Skeletal muscle tissue (tissue), 4 donors: ENCODE data around the gene PDIA6. TPM values are rescaled to one million over a fixed set of nuclear protein-coding genes. Genes with fewer than 3 reads are reported as not detected.

Experiments
- H3K27ac ChIP-seq: one replicate; pipeline ENCODE4 v1.7.0; 2013; ENCODE audit warnings: mild to moderate bottlenecking, low read depth, low read length, inconsistent platforms
- H3K27me3 ChIP-seq, 3 donors: one replicate each; pipeline ENCODE4 v1.7.0; 2013; ENCODE audit warnings: low read length in 3 of 3; ENCODE audit not compliant: control insufficient read depth in 3 of 3, insufficient read depth in 3 of 3
- H3K36me3 ChIP-seq, 3 donors: one replicate each; pipeline ENCODE4 v1.7.0; 2013; ENCODE audit warnings: low read length in 3 of 3; ENCODE audit not compliant: control insufficient read depth in 3 of 3, insufficient read depth in 3 of 3
- H3K4me1 ChIP-seq, 3 donors: one replicate each; pipeline ENCODE4 v1.7.0; 2013; ENCODE audit warnings: low read length in 3 of 3, mild to moderate bottlenecking in 3 of 3; ENCODE audit not compliant: control insufficient read depth in 3 of 3, insufficient read depth in 3 of 3
- H3K4me3 ChIP-seq, 3 donors: one replicate each; pipeline ENCODE4 v1.7.0; 2013; ENCODE audit warnings: low read length in 3 of 3
- H3K9ac ChIP-seq, 3 donors: one replicate each; pipeline ENCODE4 v1.7.0; 2013; ENCODE audit warnings: low read length in 3 of 3, mild to moderate bottlenecking in 3 of 3, moderate library complexity in 2 of 3, low read depth in 1 of 3
- H3K9me3 ChIP-seq, 3 donors: one replicate each; pipeline ENCODE4 v1.7.0; 2013; ENCODE audit warnings: low read length in 3 of 3; ENCODE audit not compliant: control insufficient read depth in 3 of 3
- total RNA-seq: library from RNA; depleted of rRNA; stranded (reverse); fragments of >200 nt; gene quantifications from one replicate; pipeline ENCODE4 v1.2.3, GENCODE V29; 2014
- donor health status: Osteomylitis.

Gene PDIA6
- total RNA-seq, 1 donor from 2014 or later: 138 TPM

DNA sequence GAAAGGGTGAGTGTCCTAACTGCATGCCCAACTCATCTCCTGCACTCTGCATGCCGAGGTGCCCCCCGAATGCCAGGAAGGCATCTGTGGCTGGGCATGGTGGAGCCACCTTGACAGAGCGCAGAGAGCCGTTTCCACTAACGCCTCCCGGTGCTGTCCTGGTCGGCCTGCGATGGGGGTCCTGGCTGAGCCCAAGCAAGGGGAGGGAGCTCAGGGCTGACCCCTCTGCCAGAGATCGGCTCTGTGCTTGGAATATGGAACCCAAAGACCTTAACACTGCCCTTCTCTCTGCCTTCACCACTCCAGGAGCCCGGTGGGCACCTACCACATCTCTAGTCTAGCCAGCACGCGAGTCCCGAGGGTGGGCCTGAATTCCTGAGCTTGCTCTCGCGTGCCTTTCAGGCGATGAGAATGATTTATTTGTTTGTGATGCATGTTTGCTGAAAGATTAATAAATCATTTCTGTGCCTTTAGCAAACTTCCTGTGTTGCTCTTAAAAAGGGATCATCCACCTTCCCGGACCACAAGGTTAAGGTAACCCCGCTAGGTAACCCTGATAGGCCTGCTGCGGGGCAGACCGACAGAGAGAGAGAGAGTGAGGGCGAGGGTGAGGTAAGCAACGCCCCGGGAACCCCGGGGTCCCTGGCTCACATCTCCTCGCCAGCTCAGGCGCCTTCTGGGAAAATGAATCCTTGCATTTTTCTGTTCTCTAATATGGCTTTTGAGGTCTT, 35.3 kb downstream of the PDIA6 start:
- no peak overlapping the region for H3K27ac ChIP-seq
- H3K9ac ChIP-seq: no peak overlapping the region
- peaks cover 19 to 23% (median 23%) of the 10 kb centered on the region in 3 donors for H3K36me3 ChIP-seq

DNA sequence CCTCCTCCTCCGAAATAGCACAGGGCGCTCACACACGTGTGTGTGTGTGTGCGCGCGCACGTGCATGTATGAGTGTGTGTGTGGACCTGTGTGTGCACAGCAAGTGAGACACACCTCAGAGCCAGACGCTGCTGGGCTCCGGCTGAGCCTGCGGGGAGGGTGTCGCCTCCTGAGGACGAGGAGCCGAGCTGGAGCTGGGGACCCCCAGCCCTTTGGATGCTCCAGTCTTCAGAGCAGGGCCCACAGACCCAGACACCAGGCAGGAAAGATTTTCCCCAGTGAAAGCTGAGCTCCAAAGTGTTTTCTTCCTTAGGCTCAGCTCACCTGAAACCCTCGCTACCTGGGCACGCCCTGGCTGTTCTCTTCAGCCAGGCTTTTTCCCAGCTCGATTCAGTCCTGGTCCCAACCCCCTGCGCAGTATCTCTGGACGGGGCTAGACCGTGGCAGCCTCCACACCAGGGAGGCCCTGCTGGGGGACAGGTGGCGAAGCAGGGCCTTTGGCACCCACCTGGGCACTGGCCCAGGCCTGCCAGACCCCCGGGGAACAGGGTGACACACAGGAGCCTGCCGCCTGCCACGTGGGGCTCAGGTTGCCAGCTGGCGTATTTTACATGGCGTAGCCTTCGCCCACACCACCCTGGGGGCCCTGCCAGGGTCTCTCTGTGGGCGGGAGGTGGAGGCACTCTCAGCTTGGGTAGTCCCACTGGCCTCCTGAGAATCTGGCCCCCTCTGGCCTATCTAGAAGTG, 36.2 kb downstream of the PDIA6 start:
- Histone ChIP-seq H3K9me3 (no peaks in the 10 kb centered on the region), H3K9ac (no peak overlapping the region), H3K36me3 (peaks cover 14 to 18% (median 15%) of the 10 kb centered on the region in 3 donors), H3K4me1 (no peaks in the 10 kb centered on the region), H3K27ac (no peak overlapping the region), H3K4me3 (no peak overlapping the region), H3K27me3 (no peaks in the 10 kb centered on the region)

More for the DNA sequence above, 35.3 kb downstream of the PDIA6 start:
- Histone ChIP-seq H3K9me3 (no peaks in the 10 kb centered on the region), H3K4me1 (no peaks in the 10 kb centered on the region), H3K27me3 (no peaks in the 10 kb centered on the region), H3K4me3 (no peak overlapping the region)

DNA sequence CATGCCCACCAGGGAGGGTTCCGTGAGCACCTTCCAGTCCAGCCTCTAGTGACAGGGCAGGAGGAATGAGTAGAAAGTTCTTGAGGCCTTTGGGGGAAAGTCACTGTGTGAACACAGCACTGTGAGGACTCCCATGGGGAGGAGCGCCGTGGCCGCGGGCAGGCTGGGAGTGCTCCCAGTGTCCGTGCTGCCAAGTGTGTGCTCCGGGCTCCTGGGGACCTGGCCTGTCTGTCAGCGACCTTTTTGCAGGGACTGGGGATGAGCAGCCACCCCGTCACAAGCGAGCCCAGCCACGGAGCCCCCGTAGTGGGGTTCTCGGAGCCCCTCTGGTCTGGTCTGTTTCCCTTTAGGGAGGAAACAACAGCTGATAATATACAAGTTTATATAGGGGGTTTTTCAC, 36.8 kb downstream of the PDIA6 start:
- no peaks in the 10 kb centered on the region for H3K4me1 ChIP-seq
- no peak overlapping the region for H3K27ac ChIP-seq
- H3K4me3 ChIP-seq: no peak overlapping the region
- no peaks in the 10 kb centered on the region for H3K9me3 ChIP-seq
- no peak overlapping the region for H3K9ac ChIP-seq
- H3K27me3 ChIP-seq: peaks cover 0 to 4% (median 0%) of the 10 kb centered on the region in 3 donors
- peaks cover 9 to 14% (median 12%) of the 10 kb centered on the region in 3 donors for H3K36me3 ChIP-seq

DNA sequence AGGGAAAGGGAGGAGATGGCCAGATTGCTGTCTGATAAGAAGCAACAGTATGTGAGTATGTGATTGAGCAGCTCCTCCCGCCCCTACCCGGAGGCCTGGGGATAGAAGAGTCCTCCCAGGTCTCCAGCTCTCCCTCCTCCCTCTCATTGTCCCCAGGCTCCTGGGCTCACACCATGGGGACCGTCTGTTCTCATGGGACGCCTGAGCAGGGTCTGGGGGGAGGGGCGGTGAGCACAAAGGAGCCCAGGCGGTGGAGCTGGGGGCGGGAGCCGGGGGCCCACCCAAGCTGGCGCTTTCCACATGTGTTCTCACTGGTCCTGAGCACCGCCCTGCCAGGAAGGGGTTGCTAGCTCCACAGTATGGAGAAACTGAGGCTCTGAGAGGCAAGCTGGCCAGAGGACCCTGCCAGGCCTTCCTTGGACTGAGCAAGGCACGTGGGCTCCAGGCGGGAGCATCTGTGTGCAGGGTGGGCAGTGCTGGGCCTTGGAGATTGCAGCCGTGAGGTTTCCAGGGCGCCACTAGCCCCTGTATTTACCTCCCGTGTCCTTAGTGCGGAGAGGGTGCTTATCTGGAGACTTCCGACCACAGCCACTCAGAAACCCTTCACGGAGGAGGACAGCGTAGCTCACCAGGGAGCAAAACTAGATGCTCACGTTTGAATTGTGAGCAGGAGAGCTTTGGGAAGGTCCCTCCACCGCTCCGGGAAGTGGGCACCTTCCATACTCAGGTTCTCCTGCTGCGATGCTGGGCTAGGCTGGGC, 37.4 kb downstream of the PDIA6 start:
- Histone ChIP-seq H3K9ac (no peak overlapping the region), H3K36me3 (peaks cover 4 to 10% (median 7%) of the 10 kb centered on the region in 3 donors)

DNA sequence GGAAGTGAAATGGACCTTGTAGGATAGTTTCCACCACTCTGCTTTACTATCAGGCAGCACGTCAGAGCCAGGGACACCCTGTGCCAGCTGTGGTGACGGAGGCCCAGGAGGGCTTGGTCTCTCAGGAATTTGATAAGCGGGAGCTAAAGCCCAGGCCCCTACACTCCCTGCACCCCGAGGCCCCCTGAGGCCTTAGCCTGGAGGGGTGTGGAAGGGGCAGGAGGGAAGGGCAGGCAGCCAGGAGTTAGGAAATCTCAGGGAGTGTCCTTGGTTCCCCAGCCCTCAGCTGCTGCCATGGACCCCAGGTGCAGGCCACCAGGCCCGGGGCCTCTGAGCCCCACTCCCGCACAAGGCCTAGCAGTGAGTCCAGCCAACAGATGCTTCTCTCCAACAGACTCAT, 38.2 kb downstream of the PDIA6 start:
- peaks cover 0 to 6% (median 4%) of the 10 kb centered on the region in 3 donors for H3K36me3 ChIP-seq
- peak overlapping the region in 1 of 3 donors; percentile 3 for H3K9ac ChIP-seq
- no peak overlapping the region for H3K4me3 ChIP-seq
- H3K27ac ChIP-seq: no peak overlapping the region
- H3K4me1 ChIP-seq: no peaks in the 10 kb centered on the region
- no peaks in the 10 kb centered on the region for H3K9me3 ChIP-seq
- H3K27me3 ChIP-seq: peaks cover 0 to 4% (median 0%) of the 10 kb centered on the region in 3 donors

More for the DNA sequence above, 37.4 kb downstream of the PDIA6 start:
- H3K9me3 ChIP-seq: no peaks in the 10 kb centered on the region
- no peak overlapping the region for H3K27ac ChIP-seq
- no peak overlapping the region for H3K4me3 ChIP-seq
- H3K4me1 ChIP-seq: no peaks in the 10 kb centered on the region
- H3K27me3 ChIP-seq: peaks cover 0 to 4% (median 0%) of the 10 kb centered on the region in 3 donors

DNA sequence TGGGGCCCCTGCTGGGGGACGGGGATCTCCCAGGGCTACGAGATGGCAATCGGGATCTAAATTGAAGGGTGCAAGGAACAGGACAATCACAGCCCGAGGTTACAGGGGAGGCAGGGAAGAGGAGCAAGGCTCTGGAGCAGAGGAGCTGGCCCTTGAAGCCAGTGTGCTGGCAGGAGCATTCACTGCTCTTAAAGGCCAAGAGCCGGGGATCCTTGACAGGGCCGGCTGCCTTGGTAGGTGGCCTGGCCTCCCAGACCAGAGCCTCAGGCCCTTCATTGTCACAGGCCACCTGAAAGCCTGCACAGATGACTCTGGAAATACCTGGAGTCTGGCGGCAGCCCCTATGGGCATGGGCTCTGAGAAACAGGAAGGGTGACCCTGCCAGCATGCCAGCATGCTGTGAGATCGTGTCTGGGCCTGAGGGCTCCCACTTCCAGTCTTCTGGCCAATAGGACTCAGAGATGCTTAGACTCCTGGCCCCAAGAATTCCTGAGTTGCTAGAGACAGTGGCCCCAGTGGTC, 38.7 kb downstream of the PDIA6 start:
- no peak overlapping the region for H3K4me3 ChIP-seq
- H3K36me3 ChIP-seq: peaks cover 0 to 6% (median 4%) of the 10 kb centered on the region in 3 donors
- peaks cover 0 to 4% (median 0%) of the 10 kb centered on the region in 3 donors for H3K27me3 ChIP-seq
- H3K9me3 ChIP-seq: no peaks in the 10 kb centered on the region
- no peaks in the 10 kb centered on the region for H3K4me1 ChIP-seq
- no peak overlapping the region for H3K27ac ChIP-seq
- peak overlapping the region in 1 of 3 donors; percentile 3 for H3K9ac ChIP-seq

DNA sequence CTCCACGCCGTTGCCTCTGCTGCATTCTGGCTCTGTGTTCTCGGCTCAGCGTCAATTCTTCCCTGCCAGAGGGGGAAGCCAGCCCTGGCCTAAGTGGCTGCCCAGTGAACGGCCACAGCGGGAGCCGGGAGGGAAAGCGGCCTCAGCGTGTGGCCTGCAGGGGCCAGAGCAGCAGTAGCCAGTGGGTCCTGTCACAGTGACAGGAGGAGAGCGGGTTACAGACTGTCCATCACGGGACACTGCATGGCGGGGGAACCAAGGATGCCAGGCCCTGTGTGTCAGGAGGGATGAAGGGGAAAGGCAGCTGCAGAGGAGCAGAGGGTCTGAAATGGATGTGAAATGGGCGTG, 39.7 kb downstream of the PDIA6 start:
- Histone ChIP-seq H3K9ac (no peak overlapping the region), H3K27me3 (peaks cover 0 to 4% (median 0%) of the 10 kb centered on the region in 3 donors)

DNA sequence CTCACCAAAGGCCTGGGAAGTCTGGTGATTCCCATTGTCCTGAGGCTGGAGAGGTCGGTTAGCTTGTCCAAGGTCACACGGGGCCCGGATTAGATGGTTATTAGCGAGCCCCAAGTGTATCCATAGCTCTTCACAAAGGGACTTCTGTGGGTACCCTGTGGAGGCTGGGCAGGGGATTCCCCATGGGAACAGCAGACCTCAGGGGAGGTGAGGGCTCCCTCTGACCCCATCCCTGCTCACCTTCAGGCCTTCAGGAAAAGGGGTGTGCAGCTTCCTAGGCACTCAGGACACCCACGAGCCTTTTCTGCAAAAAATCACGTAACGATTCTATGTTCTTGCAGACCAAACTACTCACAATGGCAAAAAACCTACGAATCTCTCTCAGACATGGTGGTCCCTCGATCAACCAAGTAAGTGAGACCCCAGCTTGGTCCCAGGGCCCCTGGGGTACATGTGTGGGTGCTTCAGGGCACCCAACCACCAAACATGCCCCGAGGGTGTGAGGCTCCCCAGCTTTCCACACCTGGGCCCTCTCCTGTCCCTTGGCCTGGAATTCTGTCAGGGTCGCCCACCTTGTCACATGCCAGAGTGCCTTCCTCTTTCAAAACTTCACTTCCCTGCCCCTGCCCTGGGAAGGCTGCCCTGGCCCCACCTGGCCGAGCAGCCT, 40.3 kb downstream of the PDIA6 start:
- H3K4me3 ChIP-seq: no peak overlapping the region
- H3K4me1 ChIP-seq: peaks cover 0 to 7% (median 7%) of the 10 kb centered on the region in 3 donors
- H3K27me3 ChIP-seq: peaks cover 0 to 4% (median 0%) of the 10 kb centered on the region in 3 donors
- no peak overlapping the region for H3K27ac ChIP-seq
- H3K9me3 ChIP-seq: no peaks in the 10 kb centered on the region
- H3K9ac ChIP-seq: no peak overlapping the region
- peaks cover 0 to 2% (median 0%) of the 10 kb centered on the region in 3 donors for H3K36me3 ChIP-seq

More for the DNA sequence above, 39.7 kb downstream of the PDIA6 start:
- no peak overlapping the region for H3K4me3 ChIP-seq
- H3K27ac ChIP-seq: no peak overlapping the region
- H3K36me3 ChIP-seq: peaks cover 0 to 2% (median 0%) of the 10 kb centered on the region in 3 donors
- peaks cover 0 to 6% (median 6%) of the 10 kb centered on the region in 3 donors for H3K4me1 ChIP-seq
- H3K9me3 ChIP-seq: no peaks in the 10 kb centered on the region

DNA sequence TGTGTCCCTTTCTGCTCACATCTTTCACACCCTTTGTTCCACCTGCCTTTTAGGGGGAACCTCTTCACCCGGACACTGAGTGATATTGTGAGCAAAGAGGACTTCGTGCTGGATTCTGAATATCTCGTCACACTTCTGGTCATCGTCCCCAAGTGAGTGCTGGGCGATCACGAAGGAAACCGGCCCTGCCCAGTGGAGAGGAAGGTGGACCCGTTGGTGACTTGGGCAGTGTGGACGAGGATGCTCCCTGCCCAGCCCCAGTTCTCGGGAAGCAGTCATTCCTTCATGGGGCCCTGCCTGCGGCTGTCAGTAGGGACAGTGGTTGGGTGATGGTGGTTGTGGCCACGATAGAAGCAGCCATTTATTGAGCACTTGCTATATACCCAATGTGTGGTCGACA, 40.8 kb downstream of the PDIA6 start:
- Histone ChIP-seq H3K4me1 (peaks cover 0 to 7% (median 7%) of the 10 kb centered on the region in 3 donors), H3K4me3 (no peak overlapping the region), H3K9ac (no peak overlapping the region), H3K27me3 (peaks cover 0 to 4% (median 0%) of the 10 kb centered on the region in 3 donors), H3K9me3 (no peaks in the 10 kb centered on the region), H3K27ac (no peak overlapping the region), H3K36me3 (no peaks in the 10 kb centered on the region)
